Activated CD8-positive, alpha-beta T cell treated with anti-CD3 and anti-CD28 coated beads for 36 hours (primary cell): ENCODE results near the gene EIPR1. TPM values are rescaled to one million over a fixed set of nuclear protein-coding genes. Genes with fewer than 3 reads are reported as not detected.

Experiments used
- ATAC-seq: fragments of 200-7000 bp; cut with Tn5 transposase; one replicate; pipeline ENCODE4 v1.10.0; 2021; ENCODE audit warnings: mild to moderate bottlenecking, moderate library complexity
- CTCF ChIA-PET: fragments of 350-600 bp; sonication (Branson Sonifier 250); formaldehyde crosslinking; loops from one replicate; lab custom pipeline; 2021; ENCODE audit warnings: antibody characterized with exemption; lab: Charles Lee
- POLR2A ChIA-PET: fragments of 350-600 bp; sonication (Branson Sonifier 250); formaldehyde crosslinking; loops from one replicate; lab custom pipeline; 2021; ENCODE audit warnings: antibody characterized with exemption; lab: Charles Lee
- DNase-seq: peaks from one replicate; pipeline ENCODE4 v3.0.0-alpha.2; 2020
- H3K27ac Mint-ChIP-seq: one replicate; pipeline ENCODE4 v1.8.0; 2021; ENCODE audit warnings: mild to moderate bottlenecking, mixed read lengths
- H3K27me3 Mint-ChIP-seq: one replicate; pipeline ENCODE4 v1.8.0; 2021; ENCODE audit warnings: mixed read lengths
- H3K36me3 Mint-ChIP-seq: one replicate; pipeline ENCODE4 v1.8.0; 2021; ENCODE audit warnings: low read depth, mixed read lengths
- H3K4me1 Mint-ChIP-seq: one replicate; pipeline ENCODE4 v1.8.0; 2021; ENCODE audit warnings: low read depth, mixed read lengths
- H3K4me3 Mint-ChIP-seq: one replicate; pipeline ENCODE4 v1.8.0; 2021; ENCODE audit warnings: mild to moderate bottlenecking, moderate library complexity, mixed read lengths
- H3K9me3 Mint-ChIP-seq: one replicate; pipeline ENCODE4 v1.8.0; 2021; ENCODE audit warnings: mixed read lengths
- intact Hi-C: fragments of 100-400 bp; cut with micrococcal nuclease; formaldehyde crosslinking; loops from one replicate; pipeline ENCODE4 v1.10.0; 2022
- total RNA-seq, 2 experiments: library from RNA; stranded (reverse); gene quantifications; one replicate each; pipeline ENCODE4 v1.2.3, GENCODE V29; 2021
- TF ChIP-seq, protein P1 (sequence below): fragments of 200-600 bp; IDR thresholded peaks from one replicate; pipeline ENCODE4 v1.8.0; 2022; ENCODE audit warnings: antibody characterized with exemption, mild to moderate bottlenecking

EIPR1 gene
- total RNA-seq, 2 experiments from 2014 or later: 38.4 to 39.1 TPM

DNA sequence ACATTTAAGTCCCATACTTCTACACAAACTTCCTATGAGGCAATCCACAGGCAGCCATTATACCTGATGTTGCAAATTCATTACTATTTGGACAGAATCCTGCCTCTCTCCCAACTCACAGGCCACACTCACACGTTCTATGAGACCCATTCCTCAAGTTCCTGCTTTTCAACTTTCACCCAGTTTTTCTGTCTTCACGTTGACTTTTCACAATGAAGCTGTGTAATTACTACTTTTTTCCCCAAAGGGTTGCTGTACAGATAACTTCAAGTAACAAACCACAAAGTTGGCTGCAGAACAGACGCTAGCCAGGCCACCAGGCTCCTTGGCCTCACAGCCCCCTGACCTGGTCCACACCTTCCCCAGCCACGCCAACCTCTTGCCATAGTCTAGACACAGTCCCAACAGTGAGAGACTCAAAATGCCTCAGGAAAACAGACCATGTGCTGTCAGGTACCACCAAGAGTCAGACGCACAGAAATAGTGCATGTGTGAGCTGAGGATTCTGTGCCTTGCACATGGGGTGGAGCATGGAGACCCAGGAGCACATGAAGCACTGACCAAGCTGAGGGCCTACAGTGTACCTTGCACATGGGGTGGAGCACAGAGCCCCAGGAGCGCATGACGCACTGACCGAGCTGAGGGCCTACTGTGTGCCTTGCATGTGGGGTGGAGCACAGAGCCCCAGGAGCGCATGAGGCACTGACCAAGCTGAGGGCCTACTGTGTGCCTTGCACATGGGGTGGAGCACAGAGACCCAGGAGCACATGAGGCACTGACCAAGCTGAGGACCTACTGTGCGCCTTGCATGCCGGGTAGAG, 61.0 kb downstream of the EIPR1 start:
- DNase-seq: no peak
- CTCF ChIA-PET: no interaction called here
- no peaks in the 10 kb centered on the region for H3K9me3 Mint-ChIP-seq
- POLR2A ChIA-PET: no interaction called here
- no peak overlapping the region for H3K4me3 Mint-ChIP-seq
- no peak overlapping the region for H3K27ac Mint-ChIP-seq
- H3K36me3 Mint-ChIP-seq: peaks cover 15% of the 10 kb centered on the region
- TF ChIP-seq, protein P1, sequence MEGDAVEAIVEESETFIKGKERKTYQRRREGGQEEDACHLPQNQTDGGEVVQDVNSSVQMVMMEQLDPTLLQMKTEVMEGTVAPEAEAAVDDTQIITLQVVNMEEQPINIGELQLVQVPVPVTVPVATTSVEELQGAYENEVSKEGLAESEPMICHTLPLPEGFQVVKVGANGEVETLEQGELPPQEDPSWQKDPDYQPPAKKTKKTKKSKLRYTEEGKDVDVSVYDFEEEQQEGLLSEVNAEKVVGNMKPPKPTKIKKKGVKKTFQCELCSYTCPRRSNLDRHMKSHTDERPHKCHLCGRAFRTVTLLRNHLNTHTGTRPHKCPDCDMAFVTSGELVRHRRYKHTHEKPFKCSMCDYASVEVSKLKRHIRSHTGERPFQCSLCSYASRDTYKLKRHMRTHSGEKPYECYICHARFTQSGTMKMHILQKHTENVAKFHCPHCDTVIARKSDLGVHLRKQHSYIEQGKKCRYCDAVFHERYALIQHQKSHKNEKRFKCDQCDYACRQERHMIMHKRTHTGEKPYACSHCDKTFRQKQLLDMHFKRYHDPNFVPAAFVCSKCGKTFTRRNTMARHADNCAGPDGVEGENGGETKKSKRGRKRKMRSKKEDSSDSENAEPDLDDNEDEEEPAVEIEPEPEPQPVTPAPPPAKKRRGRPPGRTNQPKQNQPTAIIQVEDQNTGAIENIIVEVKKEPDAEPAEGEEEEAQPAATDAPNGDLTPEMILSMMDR: no peak
- intact Hi-C loops: no loop called here
- ATAC-seq: no peak
- H3K27me3 Mint-ChIP-seq: no peaks in the 10 kb centered on the region
- peaks cover 12% of the 10 kb centered on the region for H3K4me1 Mint-ChIP-seq

DNA sequence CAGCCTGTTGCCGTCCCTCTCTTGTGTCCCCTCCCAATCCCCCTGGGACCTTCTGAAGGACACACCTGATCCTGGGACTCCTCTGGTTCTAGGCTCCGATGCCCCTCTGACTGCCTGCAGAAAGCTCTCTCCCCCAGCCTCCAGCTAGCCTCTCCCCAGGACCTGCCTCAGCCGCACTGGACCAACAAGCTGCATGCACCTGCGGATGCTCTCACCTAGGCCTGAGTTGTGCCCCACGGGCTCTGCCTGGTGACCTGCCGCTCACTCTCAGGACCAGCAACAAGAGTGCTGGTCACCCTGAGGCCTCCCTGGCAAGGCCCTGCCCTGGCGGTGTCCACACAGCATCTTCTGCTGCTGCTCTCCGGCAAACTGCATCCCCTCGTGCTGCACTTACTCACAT, 63.0 kb downstream of the EIPR1 start:
- Mint-ChIP-seq H3K4me1 (peaks cover 12% of the 10 kb centered on the region), H3K27me3 (no peaks in the 10 kb centered on the region), H3K9me3 (no peaks in the 10 kb centered on the region), H3K4me3 (no peak overlapping the region), H3K36me3 (peaks cover 10% of the 10 kb centered on the region), H3K27ac (no peak overlapping the region)
- intact Hi-C loops: no loop called here
- ATAC-seq (no peak), DNase-seq (no peak)
- ChIA-PET POLR2A (no interaction called here), CTCF (interaction anchor here (2.0 kb wide), 1 partner anchor 11 kb away, joined by 6 read pairs; no protein-coding TSS in a partner anchor)
- TF ChIP-seq, protein P1: no peak

DNA sequence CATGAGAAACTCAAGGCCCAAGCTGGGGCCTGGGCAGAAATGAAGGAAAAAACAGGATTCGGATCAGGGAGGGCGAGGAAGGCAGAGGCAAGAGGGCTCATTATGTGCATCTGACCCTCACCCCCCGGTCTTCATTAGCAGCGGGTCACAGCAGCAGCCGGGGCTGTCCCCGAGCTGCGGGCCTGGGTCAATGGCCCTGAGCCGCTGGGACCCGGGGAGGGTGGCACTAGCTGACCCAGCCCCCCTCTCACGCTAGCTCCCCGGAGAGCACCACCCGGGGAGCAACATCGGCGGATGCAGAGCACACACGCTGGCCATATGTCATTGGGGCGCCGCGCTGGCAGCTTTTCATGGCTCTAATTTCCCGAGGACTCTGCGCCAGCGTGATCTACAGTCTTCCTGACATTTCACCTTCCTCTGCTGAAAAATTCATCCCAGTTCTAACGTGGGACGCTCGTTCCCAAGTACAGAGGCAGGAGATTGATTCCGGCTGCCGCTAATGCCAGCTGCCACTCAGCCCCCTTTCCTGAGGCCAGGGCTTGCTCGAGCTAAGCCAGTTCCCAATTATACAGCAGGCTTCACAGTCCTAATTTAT, 63.7 kb downstream of the EIPR1 start:
- POLR2A ChIA-PET: interaction anchor here (0.6 kb wide), 1 partner anchor 20 kb away, joined by 3 read pairs; no protein-coding TSS in a partner anchor
- intact Hi-C loops: no loop called here
- TF ChIP-seq, protein P1: no peak
- H3K27me3 Mint-ChIP-seq: no peaks in the 10 kb centered on the region
- H3K4me3 Mint-ChIP-seq: no peak overlapping the region
- ATAC-seq (no peak), DNase-seq (no peak)
- H3K27ac Mint-ChIP-seq: no peak overlapping the region
- no peaks in the 10 kb centered on the region for H3K9me3 Mint-ChIP-seq
- peaks cover 10% of the 10 kb centered on the region for H3K36me3 Mint-ChIP-seq
- CTCF ChIA-PET: interaction anchor here (2.0 kb wide), 1 partner anchor 11 kb away, joined by 6 read pairs; no protein-coding TSS in a partner anchor
- peaks cover 12% of the 10 kb centered on the region for H3K4me1 Mint-ChIP-seq

DNA sequence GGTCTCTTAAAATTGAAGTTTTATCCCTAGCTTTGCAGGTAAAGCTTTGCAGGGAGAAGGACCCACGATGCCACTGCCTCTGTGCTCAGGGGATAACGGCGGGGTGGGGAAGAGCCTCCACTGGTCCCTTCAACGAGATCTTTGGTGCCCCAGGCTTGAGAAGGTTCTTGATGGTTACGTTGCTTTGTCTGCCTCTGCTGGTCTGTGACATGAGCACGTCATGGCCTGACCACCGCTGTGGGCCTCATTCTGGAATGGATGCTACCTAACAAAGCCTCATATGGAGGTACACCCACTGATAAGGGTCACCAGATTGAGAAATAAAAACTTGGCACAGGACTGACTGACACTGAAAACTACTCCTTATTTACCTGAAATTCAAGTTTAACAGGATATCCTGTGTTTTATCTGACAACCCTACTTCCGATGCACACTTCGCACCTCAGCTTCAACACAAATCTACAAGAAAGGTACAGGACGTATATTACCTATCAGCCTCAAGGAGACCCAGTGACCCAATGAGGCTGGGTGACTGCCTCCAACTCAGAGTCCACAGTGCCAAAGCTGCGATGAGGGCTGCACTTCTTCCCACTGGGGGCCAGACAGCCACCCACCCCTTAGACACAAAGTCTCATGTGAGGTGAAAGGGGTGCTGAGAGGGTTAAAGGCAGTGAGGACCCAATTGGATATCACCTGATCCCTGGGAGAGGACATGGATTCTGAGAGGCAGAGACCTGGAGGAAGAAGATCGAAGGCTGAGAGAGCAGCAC, 64.9 kb downstream of the EIPR1 start:
- DNase-seq (no peak), ATAC-seq (no peak)
- Mint-ChIP-seq H3K4me1 (peaks cover 12% of the 10 kb centered on the region), H3K27me3 (no peaks in the 10 kb centered on the region), H3K9me3 (no peaks in the 10 kb centered on the region), H3K36me3 (peaks cover 3% of the 10 kb centered on the region), H3K27ac (peak overlapping the region; percentile 16), H3K4me3 (no peak overlapping the region)
- TF ChIP-seq, protein P1: no peak
- ChIA-PET CTCF (interaction anchor here (2.0 kb wide), 1 partner anchor 10 kb away, joined by 6 read pairs; no protein-coding TSS in a partner anchor), POLR2A (no interaction called here)
- intact Hi-C loops: no loop called here
